NCI-H748 (cell line): ENCODE data around the gene CCDC91.

Experiments
- DNase-seq: peaks from one replicate; lab custom pipeline; 2025; ENCODE audit not compliant: unreplicated experiment; lab: John Stamatoyannopoulos, UW

CCDC91 gene

GRCh38 chr12:28190321-28191050 is at the start of gene CCDC91:
TSS of gene CCDC91 (plus strand) at chr12:28190456. CDS start at chr12:28257216, 66,760 bp downstream.
- DNase-seq: peak; percentile 62

- DNase-seq: no peak
Measured at GRCh38 chr12:28144059-28144458, 46.2 kb upstream of the CCDC91 start.

- DNase-seq: no peak
Measured at GRCh38 chr12:28144532-28144931, 45.7 kb upstream of the CCDC91 start.

GRCh38 chr12:28145216-28145615 is 45.0 kb upstream of the CCDC91 start:
- DNase-seq: no peak

- DNase-seq: no peak
Measured at GRCh38 chr12:28149279-28149678, 41.0 kb upstream of the CCDC91 start.

- DNase-seq: no peak
Measured at GRCh38 chr12:28156362-28156761, 33.9 kb upstream of the CCDC91 start.

GRCh38 chr12:28156804-28157203 is 33.5 kb upstream of the CCDC91 start:
- no peak for DNase-seq

- DNase-seq: no peak
Measured at GRCh38 chr12:28158353-28158752, 31.9 kb upstream of the CCDC91 start.

- DNase-seq: no peak
Measured at GRCh38 chr12:28159688-28160087, 30.6 kb upstream of the CCDC91 start.

GRCh38 chr12:28161697-28162096 is 28.6 kb upstream of the CCDC91 start:
- no peak for DNase-seq

GRCh38 chr12:28162697-28163096 is 27.6 kb upstream of the CCDC91 start:
- DNase-seq: no peak

GRCh38 chr12:28164644-28165275 is 25.5 kb upstream of the CCDC91 start:
- DNase-seq: no peak

GRCh38 chr12:28167981-28168485 is 22.2 kb upstream of the CCDC91 start:
- no peak for DNase-seq

- DNase-seq: no peak
Measured at GRCh38 chr12:28171356-28172060, 18.7 kb upstream of the CCDC91 start.

GRCh38 chr12:28172434-28173030 is 17.7 kb upstream of the CCDC91 start:
- peak; percentile 21 for DNase-seq

- no peak for DNase-seq
Measured at GRCh38 chr12:28173440-28173839, 16.8 kb upstream of the CCDC91 start.

- no peak for DNase-seq
Measured at GRCh38 chr12:28175098-28175589, 15.1 kb upstream of the CCDC91 start.

- no peak for DNase-seq
Measured at GRCh38 chr12:28176295-28176694, 14.0 kb upstream of the CCDC91 start.

GRCh38 chr12:28177461-28177860 is 12.8 kb upstream of the CCDC91 start:
- DNase-seq: no peak

GRCh38 chr12:28177905-28178304 is 12.4 kb upstream of the CCDC91 start:
- DNase-seq: no peak

GRCh38 chr12:28178775-28179174 is 11.5 kb upstream of the CCDC91 start:
- DNase-seq: no peak
